ENCODE data around the gene C16orf46.

The C16orf46 gene

DNA sequence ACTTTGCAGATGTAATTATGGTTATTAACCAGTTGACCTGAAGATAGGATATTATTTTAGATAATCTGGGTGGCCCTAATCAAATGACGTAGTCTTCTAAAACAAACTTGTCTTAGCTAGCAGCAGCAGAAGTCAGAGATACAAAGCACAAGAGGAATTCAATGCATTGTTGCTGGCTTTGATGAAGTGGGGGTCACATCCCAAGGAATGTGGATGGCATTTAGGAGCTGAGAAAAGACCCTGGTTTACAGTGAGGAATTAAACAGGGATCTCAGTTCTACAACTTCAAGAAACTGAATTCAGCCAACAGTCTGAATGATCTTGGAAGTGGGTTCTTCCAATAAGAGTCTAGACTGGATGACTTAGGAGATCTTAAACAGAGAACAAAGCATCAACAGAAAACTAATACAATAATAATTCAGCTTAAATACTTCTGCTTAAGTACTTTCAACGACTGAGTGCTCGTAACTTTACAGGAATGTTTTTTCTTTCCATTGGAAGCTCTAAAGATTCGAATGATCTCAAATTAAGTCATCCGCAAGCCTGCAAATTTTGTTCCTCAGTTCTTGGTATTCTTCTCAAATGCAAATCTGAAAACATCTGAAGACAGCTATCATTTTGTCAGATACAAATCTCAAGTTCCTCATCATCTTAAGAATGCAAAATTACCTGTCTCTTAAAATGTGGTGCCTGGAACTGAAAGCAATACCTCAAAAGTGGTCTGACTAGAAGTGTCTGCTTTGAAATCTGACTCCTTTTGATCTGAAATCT lies 3.3 kb downstream of the C16orf46 start:
- no peak for DNase-seq

DNA sequence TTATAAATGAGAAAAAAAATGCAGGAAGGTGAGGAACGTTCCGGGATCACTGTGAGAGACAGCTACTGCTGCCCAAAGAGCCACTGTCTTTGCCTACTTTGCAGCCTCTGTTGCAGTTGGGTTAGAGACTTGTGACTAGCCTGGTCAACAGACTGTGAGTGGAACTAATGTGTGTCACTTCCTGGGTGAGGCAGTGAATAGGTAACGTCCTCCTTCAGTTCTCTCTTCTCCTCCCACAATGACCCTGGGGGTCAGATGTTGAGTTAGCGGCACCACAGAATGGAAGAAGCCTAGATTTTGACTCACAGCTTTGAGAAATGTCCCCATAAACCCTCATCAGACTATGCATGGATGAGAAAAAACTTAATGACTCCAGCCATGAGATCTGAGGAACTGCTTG lies 5.2 kb downstream of the C16orf46 start:
- DNase-seq: no peak

DNA sequence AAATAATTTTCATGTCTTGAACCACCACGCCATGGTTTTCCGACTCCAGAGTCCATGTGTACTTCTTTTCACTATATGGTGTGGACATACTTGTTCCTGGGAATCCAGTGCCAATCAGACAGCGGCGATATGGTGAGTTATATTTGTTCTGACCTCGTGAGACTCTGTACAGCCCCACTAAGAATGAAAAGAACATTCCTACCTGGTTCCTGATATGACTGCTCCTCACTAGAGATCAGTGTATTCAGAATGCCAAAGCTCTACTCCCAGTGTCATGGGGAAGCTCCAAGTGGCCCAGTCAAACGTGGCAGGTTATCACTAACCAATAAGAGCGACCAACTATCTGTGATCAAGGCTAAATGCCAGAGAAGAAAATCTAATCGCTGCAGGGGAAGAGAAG lies 6.1 kb downstream of the C16orf46 start:
- DNase-seq: no peak

DNA sequence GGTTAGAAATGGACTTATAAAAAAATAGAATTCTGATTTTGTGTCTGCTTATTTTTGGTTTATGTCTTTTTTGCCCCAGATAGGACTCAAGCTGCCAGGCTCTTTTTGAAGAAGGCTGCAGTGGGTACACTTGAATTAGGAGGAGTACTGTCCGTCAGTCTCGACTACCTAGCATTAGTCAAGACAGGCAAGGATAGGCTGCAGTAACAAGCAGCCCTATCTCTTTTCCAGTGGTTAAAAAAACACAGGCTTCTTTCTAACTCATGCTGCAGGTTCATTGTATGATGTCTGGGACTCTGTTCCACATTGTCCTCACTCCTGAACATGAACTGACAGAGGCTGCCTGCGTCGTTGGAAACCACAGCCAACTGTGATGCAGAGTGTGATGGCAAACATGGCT lies 8.0 kb downstream of the C16orf46 start:
- no peak for DNase-seq

DNA sequence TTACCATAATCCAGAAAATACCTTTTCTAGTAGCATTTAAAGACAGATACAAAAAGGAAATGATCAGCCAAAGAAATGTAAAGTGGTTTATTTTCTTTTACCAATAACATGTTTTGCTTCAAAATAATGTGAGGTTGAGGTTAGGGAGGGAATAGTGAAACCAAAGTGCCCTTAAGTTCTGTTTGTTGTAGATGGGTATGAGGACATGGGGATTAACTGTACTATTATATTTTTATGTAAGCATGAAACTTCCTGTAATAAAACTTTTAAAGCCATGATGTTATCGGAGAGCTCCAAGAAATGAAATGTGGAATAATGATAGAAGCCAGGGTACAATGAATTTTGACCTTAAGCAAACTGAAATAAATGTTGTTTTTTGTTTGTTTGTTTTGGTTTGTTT lies 9.9 kb downstream of the C16orf46 start:
- DNase-seq: no peak

DNA sequence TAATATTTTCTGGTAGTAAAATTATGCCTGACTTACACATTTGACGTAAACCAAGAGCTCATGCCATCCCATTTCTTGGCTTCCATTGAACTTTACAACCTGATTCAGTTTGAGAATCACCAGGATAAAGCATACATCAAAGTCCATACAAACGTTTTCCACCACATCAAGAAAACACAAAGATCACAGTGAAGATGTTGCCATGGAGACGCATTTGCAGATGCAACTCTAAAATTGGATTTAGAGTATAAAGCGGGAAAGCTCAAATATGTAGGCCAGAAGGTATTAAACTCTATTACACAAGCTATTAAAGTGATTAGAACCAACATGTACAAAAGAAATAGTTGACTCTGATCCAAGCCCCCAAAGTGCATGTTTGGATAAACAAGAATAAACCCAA lies 10.4 kb downstream of the C16orf46 start:
- DNase-seq: no peak

DNA sequence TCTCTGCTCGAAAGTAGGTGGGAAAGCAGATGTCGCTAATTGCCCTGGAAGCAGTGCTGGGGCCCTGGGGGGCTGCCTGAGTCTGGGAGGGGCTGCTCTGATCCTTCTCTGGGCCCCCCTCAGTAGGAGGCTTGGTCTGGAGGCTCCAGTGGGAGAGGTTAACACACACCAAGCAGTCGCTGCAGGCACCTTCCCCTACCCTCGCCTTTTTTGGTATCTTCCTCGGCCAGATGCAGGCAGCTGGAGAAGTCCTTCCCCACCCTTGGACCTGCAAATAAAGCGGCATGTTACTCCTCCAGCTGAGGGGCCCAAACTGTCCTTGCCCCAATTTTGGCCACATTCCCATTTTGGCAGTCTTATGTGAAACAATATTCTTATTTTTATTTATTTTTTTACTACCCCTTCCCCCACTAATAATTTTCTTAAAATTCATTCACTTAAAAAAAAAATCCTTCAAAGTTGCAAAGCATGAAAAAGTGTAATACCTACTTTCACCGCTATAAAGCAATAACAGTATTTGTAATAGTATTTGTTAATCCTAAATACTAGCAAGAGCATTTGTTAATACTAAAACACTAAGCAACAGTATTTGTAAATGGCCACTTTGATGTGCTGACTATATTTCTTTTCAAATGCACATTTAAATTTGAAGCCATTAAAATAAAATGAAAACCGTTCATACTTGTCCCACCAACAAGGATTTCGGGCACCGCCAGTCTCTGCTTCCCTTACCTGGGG lies 15.0 kb downstream of the C16orf46 start:
- no peak for DNase-seq

DNA sequence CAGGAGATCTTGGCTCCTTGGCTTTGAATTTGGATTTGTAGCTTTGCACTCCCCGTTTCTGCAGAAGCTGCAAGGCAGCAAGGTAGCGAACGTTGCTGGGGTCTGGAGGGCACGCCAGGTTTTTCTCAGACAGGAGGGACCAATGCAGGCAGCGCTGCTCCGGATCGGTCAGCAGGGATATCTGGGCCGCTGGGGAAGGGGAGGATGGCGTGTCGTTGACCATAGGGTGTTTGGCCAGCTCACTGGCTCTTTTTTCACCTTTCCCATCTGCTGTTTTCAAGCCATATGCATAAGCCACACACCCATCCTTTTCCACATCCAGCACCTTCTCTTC lies 15.8 kb downstream of the C16orf46 start:
- no peak for DNase-seq

DNA sequence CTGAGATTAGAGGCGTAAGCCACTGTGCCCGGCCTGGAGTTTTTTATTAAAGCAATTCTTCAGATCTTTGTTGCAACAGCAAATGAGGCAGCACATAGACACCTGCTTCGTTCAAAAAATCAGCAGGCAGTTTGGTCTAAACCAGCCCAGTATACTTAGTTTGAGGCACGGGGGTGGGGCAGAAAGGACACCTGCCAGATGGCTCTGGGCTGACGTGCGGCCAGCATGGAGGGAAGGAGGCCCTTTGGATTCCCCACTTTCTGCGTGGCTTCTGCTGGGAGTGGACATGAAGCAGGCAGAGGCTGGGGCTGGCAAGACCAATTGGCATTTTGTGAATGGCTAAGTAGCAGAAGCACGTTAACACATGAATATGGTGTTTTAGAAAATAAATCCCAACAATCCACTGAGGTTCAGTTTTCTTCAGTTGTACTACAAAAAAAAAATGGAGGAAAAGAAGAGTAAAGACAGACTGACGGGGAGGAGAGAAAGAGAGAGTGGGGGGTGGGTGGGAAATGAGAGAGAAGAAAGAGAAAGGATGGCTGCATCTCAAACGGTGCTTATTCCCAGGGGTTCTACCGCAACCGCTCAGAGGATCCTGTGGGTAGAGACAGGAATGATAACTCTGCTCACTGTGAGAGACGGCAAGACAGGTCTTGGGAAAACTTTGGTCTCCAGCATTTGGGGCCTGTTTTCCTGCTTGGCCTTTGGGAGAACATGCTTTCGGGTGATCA lies 16.3 kb downstream of the C16orf46 start:
- DNase-seq: no peak

DNA sequence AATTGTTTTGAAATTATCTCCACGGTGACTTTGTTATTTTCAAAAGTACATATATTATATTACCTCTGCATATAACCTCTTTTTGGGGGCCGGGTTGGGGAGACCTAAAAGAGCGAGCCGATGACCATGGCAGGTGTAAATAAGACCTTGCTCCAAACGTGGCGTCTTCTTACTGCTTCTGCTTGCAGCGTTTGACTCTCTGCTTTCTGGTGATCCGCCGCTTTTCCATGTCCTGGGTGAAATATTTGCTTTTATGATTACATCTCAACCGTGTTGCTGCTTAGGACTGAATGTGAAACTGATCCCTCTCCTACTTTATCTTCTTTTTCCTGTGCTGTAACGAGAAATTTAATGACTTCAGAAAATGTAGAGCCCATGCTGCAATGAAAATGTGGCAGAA lies 23.3 kb downstream of the C16orf46 start:
- DNase-seq: no peak

DNA sequence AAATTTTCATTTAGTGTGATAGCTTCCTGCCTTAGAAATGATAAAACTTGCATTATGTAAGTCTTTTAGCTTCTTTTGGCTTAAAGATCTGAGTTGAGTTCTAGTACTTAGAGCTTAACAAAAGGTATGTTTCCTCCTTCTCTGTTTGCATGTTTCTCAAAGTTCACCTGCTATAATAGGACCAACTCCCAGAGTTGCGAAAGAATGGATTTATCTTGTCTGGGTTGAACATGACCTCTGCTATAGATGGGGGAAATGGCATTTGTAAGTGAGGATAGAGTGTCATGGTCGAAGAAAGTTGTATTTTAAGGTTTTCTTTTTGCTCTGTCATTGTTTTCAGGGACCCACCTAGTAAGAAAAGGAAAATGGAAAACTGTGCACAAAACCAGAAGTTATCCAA lies 34.2 kb downstream of the C16orf46 start:
- DNase-seq: no peak

DNA sequence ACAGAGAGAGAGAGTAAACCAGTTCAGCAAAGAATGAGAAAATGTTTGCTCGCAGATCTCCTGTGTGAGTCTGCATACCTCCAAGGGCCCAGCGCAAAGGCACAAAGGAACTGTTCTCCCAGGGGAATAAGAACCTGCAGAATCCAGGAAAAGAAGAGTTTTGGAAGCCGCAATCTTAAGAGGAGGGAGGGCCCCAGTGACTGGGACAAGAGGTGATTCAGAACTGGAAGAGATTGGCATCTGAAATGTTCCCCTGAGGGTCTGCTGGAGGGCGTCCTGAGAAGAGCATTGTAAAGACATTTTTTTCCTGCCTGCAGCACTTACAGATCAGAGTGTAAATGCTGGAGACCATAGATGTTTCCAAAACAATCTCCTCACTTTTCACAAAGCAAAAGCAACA lies 35.3 kb downstream of the C16orf46 start:
- DNase-seq: no peak

DNA sequence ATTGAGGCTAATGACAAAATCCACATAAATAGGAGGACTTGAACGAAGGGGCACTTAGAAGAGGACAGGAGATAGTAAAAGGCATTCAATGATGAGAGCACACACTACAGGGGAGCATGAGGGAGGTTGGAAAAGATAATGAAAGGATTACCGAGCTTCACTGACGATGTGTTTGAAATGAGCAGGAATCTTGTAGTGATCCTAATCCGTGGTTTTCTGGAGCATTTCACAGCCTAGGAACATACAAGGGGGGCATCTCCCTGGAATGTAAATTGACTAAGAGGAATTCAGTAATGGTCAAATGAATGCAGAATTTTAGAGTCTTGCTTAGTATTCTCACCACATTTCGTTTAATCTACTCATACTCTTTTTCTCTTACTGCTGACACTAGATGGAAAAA lies 36.2 kb downstream of the C16orf46 start:
- no peak for DNase-seq

DNA sequence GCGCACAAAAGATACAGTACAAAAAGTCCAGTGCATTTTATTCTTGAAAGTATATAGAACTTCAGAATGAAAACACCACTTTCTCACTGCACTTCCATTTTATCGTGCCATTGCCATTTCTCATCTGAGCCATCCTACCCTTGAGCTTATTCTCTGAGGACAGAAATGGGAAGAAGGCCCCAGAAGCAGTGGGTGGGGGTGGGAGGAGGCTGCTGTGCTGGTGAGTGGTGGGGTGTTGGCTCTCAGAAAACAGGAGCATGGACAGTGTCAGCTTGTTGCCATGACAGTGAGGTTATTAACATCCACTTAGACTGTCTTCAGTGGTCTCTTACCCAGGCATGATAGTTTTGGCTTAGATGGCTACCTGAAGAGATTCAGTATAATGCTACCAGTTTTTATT lies 36.9 kb downstream of the C16orf46 start:
- no peak for DNase-seq

DNA sequence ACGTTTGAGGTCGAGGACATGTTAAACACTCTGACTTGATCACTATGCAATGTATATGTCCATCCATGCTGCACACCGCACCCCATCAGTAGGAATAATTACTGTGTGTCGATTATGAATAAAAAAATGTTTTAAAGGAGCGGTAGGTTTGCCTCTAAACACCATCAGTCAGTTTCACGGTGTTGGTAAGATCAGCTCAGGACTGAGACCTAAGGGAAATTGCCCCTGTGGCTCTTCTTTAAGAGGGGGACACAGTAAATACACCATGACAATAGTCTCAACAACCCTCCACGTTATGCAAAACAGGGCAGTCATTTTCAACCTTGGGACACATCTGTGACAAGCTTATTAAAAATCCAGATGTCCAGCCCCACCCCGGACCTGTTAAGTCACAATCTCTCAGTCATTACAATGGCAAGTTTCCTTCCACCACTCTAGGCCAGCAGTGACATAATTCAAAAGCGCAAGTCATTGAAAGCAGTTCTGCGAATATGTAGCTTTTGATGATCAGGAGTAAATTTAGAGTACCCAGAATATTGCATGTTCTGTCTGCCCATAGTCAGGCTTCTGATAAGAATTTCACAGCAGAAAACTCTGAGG lies 40.2 kb downstream of the C16orf46 start:
- DNase-seq: no peak

DNA sequence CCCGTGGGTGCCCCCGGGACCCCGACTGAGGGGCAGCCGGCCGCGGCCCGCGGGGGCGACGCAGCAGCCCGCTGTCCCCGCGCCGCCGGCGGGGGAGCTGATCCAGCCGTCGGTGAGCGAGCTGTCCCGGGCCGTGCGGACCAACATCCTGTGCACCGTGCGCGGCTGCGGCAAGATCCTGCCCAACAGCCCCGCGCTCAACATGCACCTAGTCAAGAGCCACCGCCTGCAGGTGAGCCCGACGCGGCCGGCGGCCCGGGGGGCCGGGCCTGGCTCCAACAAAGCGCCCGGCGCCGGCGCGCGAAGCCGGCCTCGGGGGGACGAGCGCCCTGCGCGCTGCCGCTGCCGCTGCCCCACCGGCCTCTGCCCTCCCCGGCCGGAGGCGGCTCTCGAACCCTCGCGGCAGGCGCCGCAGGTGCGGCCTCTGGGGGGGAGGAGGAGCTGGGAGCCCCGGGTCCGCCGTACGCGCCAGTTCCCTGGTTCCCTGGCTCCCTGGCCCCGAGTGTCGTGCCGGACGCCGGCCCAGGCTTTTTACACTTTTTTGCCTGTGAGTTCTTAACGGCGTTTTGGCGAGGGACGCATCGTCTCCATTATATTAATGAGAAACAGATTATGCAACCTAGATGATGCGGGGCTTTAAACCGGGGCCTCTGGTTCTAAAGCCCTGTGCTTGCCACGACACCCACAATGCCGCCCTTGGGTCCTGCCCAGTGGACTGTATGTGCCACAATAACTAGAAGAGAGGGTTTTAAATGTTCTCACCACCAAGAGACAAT lies 40.9 kb downstream of the C16orf46 start:
- no peak for DNase-seq

DNA sequence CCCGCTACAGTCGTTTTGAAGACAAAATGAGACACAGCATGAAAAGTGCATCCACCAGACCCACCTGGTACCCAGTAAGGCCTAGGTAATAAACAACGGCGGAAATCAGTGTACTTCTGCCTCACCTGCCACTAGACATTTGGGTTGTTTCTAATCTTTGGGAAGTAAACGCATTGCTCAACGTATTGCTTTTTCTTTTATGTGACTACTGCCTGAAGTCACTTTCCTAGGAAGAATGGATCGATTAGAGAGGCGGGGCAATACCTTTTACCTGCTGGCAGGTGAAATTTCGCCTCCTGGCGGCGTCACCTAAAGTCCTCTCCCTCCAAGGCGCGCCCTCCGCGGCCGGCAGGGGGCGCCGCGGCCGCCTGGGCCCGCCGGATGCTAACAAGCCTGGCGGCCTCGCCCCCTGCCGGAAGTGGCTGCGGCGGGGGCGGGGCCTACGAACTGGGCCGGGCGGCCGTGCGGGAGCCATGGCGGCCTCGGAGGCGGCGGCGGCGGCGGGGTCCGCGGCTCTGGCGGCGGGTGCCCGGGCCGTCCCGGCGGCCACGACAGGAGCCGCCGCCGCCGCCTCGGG lies 41.6 kb downstream of the C16orf46 start, which contains the start of gene ATMIN:
ATMIN (plus strand) TSS at position 445 of the 577 bp plus-strand sequence; CDS start at position 474, 29 bp downstream.
- peak; percentile 39 for DNase-seq

DNA sequence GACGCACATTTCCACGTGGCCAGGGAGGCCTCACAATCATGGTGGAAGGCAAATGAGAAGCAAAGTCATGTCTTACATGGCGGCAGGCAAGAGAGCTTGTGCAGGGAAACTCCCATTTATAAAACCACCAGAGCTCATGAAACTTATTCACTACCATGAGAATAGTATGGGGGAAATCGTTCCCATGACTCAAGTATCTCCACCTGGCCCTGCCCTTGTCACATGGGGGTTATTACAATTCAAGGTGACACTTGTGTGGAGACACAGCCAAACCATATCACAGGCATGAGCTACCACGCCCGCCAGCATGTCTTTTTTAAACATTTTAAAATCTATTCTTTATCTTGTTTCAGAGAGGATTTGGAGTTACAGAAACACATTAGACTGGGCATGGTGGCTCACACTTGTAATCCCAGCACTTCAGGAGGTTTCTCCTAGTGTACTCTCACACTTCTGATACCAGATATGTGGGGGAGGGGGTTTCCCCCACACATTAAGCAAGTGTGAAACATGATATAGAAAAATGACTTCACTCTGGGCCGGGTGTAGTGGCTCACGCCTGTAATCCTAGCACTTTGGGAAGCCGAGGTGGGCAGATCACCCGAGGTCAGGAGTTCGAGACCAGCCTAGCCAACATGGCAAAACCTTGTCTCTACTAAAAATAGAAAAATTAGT lies 47.0 kb downstream of the C16orf46 start:
- DNase-seq: no peak

DNA sequence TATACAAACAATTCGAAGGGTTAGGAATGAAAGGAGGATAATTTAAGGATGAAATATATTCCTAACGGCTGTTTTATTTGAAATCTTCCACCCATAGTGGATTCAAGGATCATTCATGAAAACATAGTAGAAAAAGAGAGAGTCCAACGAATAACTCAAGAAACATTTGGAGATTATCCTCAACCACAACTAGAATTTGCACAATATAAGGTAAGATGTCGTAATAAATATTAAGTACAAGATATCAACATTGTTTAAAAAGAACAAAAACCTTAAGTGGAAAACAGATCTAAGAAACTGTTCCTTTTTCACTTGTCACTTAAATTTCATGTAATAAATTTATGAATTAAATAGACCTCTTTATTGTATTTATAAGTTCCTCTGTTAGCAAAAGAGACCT lies 50.6 kb downstream of the C16orf46 start:
- no peak for DNase-seq

DNA sequence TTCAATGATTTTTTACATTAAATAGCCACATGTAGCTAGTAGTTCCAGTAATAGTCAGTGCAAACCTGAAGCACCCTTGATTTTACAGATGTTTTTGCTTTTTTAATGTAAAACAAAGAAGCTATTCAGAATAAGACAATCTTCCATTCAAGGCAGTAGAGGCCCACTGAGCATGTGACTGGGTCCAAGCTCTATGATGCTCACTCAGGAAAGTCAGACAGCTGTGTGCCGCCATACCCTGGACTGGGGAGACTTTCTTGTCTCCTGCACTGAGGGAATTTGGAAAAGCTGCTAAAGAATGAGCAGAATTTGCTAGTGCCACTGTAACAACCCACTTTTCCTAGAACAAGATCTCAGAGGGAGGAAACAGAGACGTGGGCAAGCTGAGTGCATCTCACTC lies 58.5 kb downstream of the C16orf46 start:
- no peak for DNase-seq

DNA sequence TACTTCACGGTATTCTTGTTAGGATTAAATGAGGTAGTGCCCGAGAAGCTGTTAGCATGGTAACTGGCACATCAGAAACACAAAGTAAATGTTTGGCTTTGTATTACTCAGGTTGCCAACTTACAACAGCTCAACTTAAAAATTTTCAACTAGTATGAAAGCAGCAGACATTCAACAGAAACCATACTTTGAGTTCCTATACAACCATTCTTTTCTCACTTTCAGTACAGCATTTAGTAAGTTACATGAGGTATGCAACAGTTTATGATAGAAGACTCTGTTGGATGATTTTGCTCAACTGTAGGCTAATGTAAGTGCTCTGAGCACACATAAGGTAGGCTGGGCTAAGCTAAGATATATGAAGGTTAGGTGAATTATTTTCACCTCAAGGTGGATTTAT lies 62.4 kb downstream of the C16orf46 start:
- DNase-seq: no peak

DNA sequence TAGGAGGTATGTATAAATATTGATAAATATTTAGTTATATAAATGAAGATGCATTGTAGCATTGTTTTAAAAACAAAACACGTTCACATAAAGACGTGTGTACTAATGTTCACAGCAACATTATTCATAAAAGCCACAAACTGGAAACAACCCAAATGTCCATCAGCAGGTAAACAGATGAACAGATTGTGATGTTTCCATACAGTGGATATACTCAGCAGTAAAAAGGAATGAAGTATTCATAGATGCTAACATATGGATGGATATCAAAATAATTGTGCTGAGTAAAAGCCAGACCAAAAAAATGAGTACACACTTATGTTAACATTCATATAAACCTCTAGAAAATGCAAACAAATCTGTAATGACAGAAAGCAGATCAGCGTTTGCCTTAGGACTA lies 64.1 kb downstream of the C16orf46 start:
- no peak for DNase-seq
